GM12878 (cell line): ENCODE results near the gene UNC13B. TPM values are rescaled to one million over a fixed set of nuclear protein-coding genes. Genes with fewer than 3 reads are reported as not detected.
"Not testable (repeated sequence)": the region's sequence is repeated elsewhere in the genome, so short reads cannot be mapped to it uniquely, and the experiment has no call there.

Experiments
- ATAC-seq: fragments of 200-7000 bp; cut with Tn5 transposase; 3 replicates; pipeline ENCODE4 v1.9.1; 2020; ENCODE audit warnings: mild to moderate bottlenecking, moderate library complexity
- BruUV-seq: library from RNA; stranded (reverse); fragments of 400-500 nt; replicated peaks from 2 replicates; lab custom pipeline; 2021; lab: Mats Ljungman, UMichigan
- CTCF ChIA-PET: fragments of 300-600 bp; sonication (Branson Sonifier 250); formaldehyde crosslinking; extraction: SDS; loops from one replicate; lab custom pipeline; 2021; ENCODE audit warnings: inconsistent platforms; lab: Yijun Ruan, JAX
- POLR2A ChIA-PET: fragments of 350-600 bp; formaldehyde crosslinking; extraction: SDS; loops from one replicate; lab custom pipeline; 2021; ENCODE audit warnings: inconsistent platforms; lab: Charles Lee
- RAD21 ChIA-PET: fragments of 300-600 bp; sonication (Branson Sonifier 250); formaldehyde crosslinking; loops from one replicate; lab custom pipeline; 2023; ENCODE audit warnings: antibody characterized with exemption; ENCODE audit not compliant: unreplicated experiment; lab: Charles Lee
- SMC1A ChIA-PET: fragments of 300-600 bp; sonication (Branson Sonifier 250); formaldehyde crosslinking; loops from one replicate; lab custom pipeline; 2023; ENCODE audit not compliant: unreplicated experiment, uncharacterized antibody; lab: Charles Lee
- DNase-seq: peaks from one replicate; pipeline ENCODE4 v3.0.0-alpha.2; 2011; ENCODE audit warnings: low read depth, low spot score
- FAIRE-seq: peaks from 3 replicates; lab custom pipeline; 2011; peaks lifted over from hg19 to GRCh38; lab: Jason Lieb, UNC
- H2AFZ ChIP-seq: 2 replicates; pipeline ENCODE4 v1.6.0; 2011; ENCODE audit warnings: low read depth, low read length, control low read depth; ENCODE audit not compliant: control insufficient read depth
- H3K27ac ChIP-seq: 2 replicates; pipeline ENCODE4 v1.5.1; 2011; ENCODE audit warnings: control low read depth; ENCODE audit not compliant: control insufficient read depth, insufficient read depth
- H3K27me3 ChIP-seq, 2 experiments: replicated peaks in 1 of 2; 2 replicates each; pipeline versions ENCODE4 v1.6.0 to v1.6.1; 2011; ENCODE audit warnings: low read length in 1 of 2; ENCODE audit not compliant: control insufficient read depth in 2 of 2, insufficient read depth in 2 of 2
- H3K36me3 ChIP-seq, 2 experiments: 2 replicates each; pipeline ENCODE4 v1.5.1; 2011; ENCODE audit warnings: low read length in 1 of 2; ENCODE audit not compliant: control insufficient read depth in 2 of 2, insufficient read depth in 2 of 2
- H3K4me1 ChIP-seq: 2 replicates; pipeline ENCODE4 v1.6.1; 2011; ENCODE audit warnings: mild to moderate bottlenecking, low read length, moderate library complexity, mixed read lengths; ENCODE audit not compliant: control insufficient read depth, insufficient read depth
- H3K4me2 ChIP-seq: 2 replicates; pipeline ENCODE4 v1.6.0; 2011; ENCODE audit warnings: control low read depth; ENCODE audit not compliant: control insufficient read depth, insufficient read depth
- H3K4me3 ChIP-seq: fragments of 200-600 bp; sonication (generic); 2 replicates; pipeline ENCODE4 v1.5.1; 2016
- H3K79me2 ChIP-seq: 2 replicates; pipeline ENCODE4 v1.6.0; 2011; ENCODE audit warnings: low read length; ENCODE audit not compliant: control insufficient read depth, insufficient read depth
- H3K9ac ChIP-seq: 2 replicates; pipeline ENCODE4 v1.8.0; 2011; ENCODE audit warnings: low read length, control low read depth, mixed read lengths; ENCODE audit not compliant: control insufficient read depth, insufficient read depth
- H3K9me3 ChIP-seq: replicated peaks from 3 replicates; pipeline ENCODE4 v1.5.1; 2011; ENCODE audit warnings: mild to moderate bottlenecking, low read length; ENCODE audit not compliant: control insufficient read depth, insufficient read depth
- H4K20me1 ChIP-seq: 2 replicates; pipeline ENCODE4 v1.6.0; 2011; ENCODE audit not compliant: control insufficient read depth, insufficient read depth
- BRCA1 ChIP-seq: IDR thresholded peaks from 2 replicates; pipeline ENCODE4 v1.6.1; 2011; ENCODE audit warnings: low read depth, low read length, improper control_type of control experiment
- FOS ChIP-seq: IDR thresholded peaks from 3 replicates; pipeline ENCODE4 v1.6.1; 2011; ENCODE audit warnings: borderline replicate concordance; ENCODE audit not compliant: insufficient read length; ENCODE audit errors: extremely low read depth
- RCOR1 ChIP-seq: conservative IDR thresholded peaks from 2 replicates; pipeline ENCODE4 v1.6.1; 2012; ENCODE audit warnings: low read depth, low read length, improper control_type of control experiment
- TARDBP ChIP-seq: IDR thresholded peaks from 2 replicates; pipeline ENCODE4 v1.6.1; 2016; ENCODE audit warnings: borderline replicate concordance
- WGBS: methylation state at CpG from one replicate; pipeline ENCODE4 v1.1.6; 2016; ENCODE audit warnings: low lambda C conversion rate; ENCODE audit not compliant: insufficient replicate concordance, insufficient coverage; ENCODE audit errors: missing lambda C conversion rate; 5-methylcytosine and 5-hydroxymethylcytosine counted together
- in situ Hi-C: fragments of 300-500 bp; cut with MboI; formaldehyde crosslinking; loops from 9 replicates; pipeline ENCODE4 v1.14.3; 2018; ENCODE audit warnings: mixed read lengths
- intact Hi-C: fragments of 100-400 bp; cut with micrococcal nuclease; formaldehyde crosslinking; loops from one replicate; pipeline ENCODE4 v1.14.2; 2022; ENCODE audit not compliant: unreplicated experiment
- polyA plus RNA-seq, 11 experiments: library from polyadenylated mRNA; depleted of rRNA in 4 of 11; unstranded in 6 of 11; stranded (reverse) in 5 of 11; fragments of >200 nt; fragmentation: Nextera tagmentation in 4 of 11; fragmentation: Illumina TruSeq in 1 of 11; extraction: Ambion mirVana in 4 of 11; extraction: Trizol in 1 of 11; gene quantifications; 1 replicate in 1 of 11; 2 replicates in 10 of 11; pipeline versions ENCODE4 v1.2.1 to v1.2.3, GENCODE V29; 2011 to 2016; ENCODE audit warnings: inconsistent platforms in 2 of 11, missing spikeins in 2 of 11, low read depth in 1 of 11
- total RNA-seq, 4 experiments: library from RNA; depleted of rRNA in 3 of 4; stranded (reverse); fragments of >200 nt in 3 of 4; fragmentation: Illumina TruSeq in 1 of 4; extraction: Trizol in 1 of 4; gene quantifications; 2 replicates each; pipeline versions ENCODE4 v1.2.1 to v1.2.3, GENCODE V29; 2013 to 2021
- TF ChIP-seq, protein P1 (sequence below): fragments of 450-650 bp; IDR thresholded peaks from 2 replicates; pipeline ENCODE4 v1.6.1; 2017; ENCODE audit warnings: antibody characterized with exemption, mild to moderate bottlenecking, moderate library complexity
- TF ChIP-seq, protein P2 (sequence below): IDR thresholded peaks from 2 replicates; pipeline ENCODE4 v1.6.1; 2011; ENCODE audit warnings: mild to moderate bottlenecking, low read depth, low read length, moderate library complexity; ENCODE audit not compliant: insufficient replicate concordance

The UNC13B gene
- total and polyA plus RNA-seq, 10 of the 15 experiments (the other 5 are each of a cell fraction or from before 2014, with no cell fraction given) = under 0.01 to 0.42 (median 0.06) TPM; not detected in 4

DNA sequence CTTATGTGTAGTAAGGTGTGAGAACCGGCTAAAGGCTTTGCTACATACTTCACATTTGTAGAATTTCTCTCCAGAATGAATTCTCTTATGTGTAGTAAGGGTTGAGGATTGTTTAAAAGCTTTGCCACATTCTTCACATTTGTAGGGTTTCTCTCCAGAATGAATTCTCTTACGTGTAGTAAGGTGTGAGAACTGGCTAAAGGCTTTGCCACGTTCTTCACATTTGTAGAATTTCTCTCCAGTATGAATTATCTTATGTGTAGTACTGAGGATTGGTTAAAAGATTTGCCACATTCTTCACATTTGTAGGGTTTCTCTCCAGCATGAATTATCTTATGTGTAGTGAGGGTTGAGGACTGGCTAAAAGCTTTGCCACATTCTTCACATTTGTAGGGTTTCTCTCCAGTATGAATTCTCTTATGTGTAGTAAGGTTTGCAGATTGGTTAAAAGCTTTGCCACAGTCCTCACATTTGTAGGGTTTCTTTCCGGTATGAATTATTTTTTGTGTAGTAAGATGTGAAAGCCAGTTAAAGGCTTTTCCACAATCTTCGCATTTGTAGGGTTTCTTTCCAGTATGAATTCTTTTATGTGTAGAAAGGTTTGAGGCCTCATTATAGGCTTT is 13.8 kb upstream of the UNC13B start:
- H3K4me3 ChIP-seq, DNase-seq, RAD21 ChIA-PET, H2AFZ ChIP-seq, H3K27me3 ChIP-seq, ATAC-seq, H3K9ac ChIP-seq, FAIRE-seq, intact Hi-C loops, H3K27ac ChIP-seq, H3K4me2 ChIP-seq, H3K79me2 ChIP-seq, H3K9me3 ChIP-seq, BruUV-seq, POLR2A ChIA-PET, CTCF ChIA-PET, H3K36me3 ChIP-seq, SMC1A ChIA-PET, H3K4me1 ChIP-seq, in situ Hi-C loops, H4K20me1 ChIP-seq: not testable (repeated sequence)
- WGBS = 21% methylated on average over 5 of the region's 5 CpGs

DNA sequence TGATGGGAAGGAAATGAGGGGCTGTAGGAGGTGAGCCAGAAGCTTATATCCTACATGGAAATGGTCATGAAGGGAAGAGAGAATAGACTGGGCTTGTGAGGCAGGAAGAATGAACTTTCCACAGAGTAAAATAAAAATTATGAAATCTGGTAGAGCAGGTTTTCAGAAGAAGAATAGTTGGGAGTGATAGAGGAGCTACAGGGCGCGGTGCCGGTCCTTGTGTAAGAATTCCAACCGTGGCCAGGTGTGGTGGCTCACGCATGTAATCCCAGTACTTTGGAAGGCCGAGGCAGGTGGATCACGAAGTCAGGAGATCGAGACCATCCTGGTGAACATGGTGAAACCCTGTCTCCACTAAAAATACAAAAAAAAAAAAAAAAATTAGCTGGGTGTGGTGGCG is 8.9 kb upstream of the UNC13B start:
- Histone ChIP-seq H3K9ac (no peak overlapping the region), H4K20me1 (no peaks in the 10 kb centered on the region), H3K27ac (no peak overlapping the region), H3K79me2 (no peaks in the 10 kb centered on the region), H3K4me1 (no peaks in the 10 kb centered on the region), H3K9me3 (peaks cover 2% of the 10 kb centered on the region; the same call in 2 of the 3 replicates), H3K27me3 (no peaks in the 10 kb centered on the region), H3K36me3 (no peaks in the 10 kb centered on the region), H3K4me3 (no peak overlapping the region), H2AFZ (no peak overlapping the region), H3K4me2 (no peak overlapping the region)
- FAIRE-seq = no peak
- RAD21 ChIA-PET = no interaction called here
- no peak for ATAC-seq
- TF ChIP-seq, protein P1, sequence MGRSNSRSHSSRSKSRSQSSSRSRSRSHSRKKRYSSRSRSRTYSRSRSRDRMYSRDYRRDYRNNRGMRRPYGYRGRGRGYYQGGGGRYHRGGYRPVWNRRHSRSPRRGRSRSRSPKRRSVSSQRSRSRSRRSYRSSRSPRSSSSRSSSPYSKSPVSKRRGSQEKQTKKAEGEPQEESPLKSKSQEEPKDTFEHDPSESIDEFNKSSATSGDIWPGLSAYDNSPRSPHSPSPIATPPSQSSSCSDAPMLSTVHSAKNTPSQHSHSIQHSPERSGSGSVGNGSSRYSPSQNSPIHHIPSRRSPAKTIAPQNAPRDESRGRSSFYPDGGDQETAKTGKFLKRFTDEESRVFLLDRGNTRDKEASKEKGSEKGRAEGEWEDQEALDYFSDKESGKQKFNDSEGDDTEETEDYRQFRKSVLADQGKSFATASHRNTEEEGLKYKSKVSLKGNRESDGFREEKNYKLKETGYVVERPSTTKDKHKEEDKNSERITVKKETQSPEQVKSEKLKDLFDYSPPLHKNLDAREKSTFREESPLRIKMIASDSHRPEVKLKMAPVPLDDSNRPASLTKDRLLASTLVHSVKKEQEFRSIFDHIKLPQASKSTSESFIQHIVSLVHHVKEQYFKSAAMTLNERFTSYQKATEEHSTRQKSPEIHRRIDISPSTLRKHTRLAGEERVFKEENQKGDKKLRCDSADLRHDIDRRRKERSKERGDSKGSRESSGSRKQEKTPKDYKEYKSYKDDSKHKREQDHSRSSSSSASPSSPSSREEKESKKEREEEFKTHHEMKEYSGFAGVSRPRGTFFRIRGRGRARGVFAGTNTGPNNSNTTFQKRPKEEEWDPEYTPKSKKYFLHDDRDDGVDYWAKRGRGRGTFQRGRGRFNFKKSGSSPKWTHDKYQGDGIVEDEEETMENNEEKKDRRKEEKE = no peak
- TF ChIP-seq RCOR1 (no peak), FOS (no peak), TARDBP (no peak), BRCA1 (no peak)
- TF ChIP-seq, protein P2, sequence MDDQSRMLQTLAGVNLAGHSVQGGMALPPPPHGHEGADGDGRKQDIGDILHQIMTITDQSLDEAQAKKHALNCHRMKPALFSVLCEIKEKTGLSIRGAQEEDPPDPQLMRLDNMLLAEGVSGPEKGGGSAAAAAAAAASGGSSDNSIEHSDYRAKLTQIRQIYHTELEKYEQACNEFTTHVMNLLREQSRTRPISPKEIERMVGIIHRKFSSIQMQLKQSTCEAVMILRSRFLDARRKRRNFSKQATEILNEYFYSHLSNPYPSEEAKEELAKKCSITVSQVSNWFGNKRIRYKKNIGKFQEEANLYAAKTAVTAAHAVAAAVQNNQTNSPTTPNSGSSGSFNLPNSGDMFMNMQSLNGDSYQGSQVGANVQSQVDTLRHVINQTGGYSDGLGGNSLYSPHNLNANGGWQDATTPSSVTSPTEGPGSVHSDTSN = no peak
- in situ Hi-C loops (no loop called here), intact Hi-C loops (no loop called here)
- SMC1A ChIA-PET = no interaction called here
- DNase-seq = no peak
- POLR2A ChIA-PET = no interaction called here
- CTCF ChIA-PET = no interaction called here
- BruUV-seq = no TSS peak
- 58% methylated on average over 8 of the region's 9 CpGs for WGBS
